ENCODE data around the gene CCDC80.

CCDC80 gene

GRCh38 chr3:112643621-112644240, 2.8 kb upstream of the CCDC80 start:
- Histone ChIP-seq H3K27ac (replicated peaks) (no peak overlapping the region), H3K4me3 (replicated peaks; ENCODE audit: insufficient read depth, low read length) (no peak overlapping the region), H3K27me3 (ENCODE audit: insufficient read depth, poor library complexity, severe bottlenecking) (no peaks in the 10 kb centered on the region)
- no peak for DNase-seq (ENCODE audit: low read depth in 1 of 2, low spot score in 1 of 2)
- TF ChIP-seq POLR2AphosphoS5 (IDR thresholded peaks at IDR 0.05; ENCODE audit: low read depth) (no peak), SPI1 (IDR thresholded peaks at IDR 0.05; ENCODE audit: borderline replicate concordance, low read depth) (no peak), GABPA (IDR thresholded peaks at IDR 0.05; ENCODE audit: low read depth) (no peak), CTCF (IDR thresholded peaks at IDR 0.05; ENCODE audit: insufficient read depth, low read length) (no peak), REST (IDR thresholded peaks at IDR 0.05; ENCODE audit: insufficient replicate concordance, low read depth) (no peak)

GRCh38 chr3:112642912-112643506, 2.1 kb upstream of the CCDC80 start:
- TF ChIP-seq CTCF (IDR thresholded peaks at IDR 0.05; ENCODE audit: insufficient read depth, low read length) (peak; percentile 83), GABPA (IDR thresholded peaks at IDR 0.05; ENCODE audit: low read depth) (no peak)
- peak; percentile 64 to 84 for DNase-seq (ENCODE audit: low read depth in 1 of 2, low spot score in 1 of 2)
- Histone ChIP-seq H3K27ac (replicated peaks) (no peak overlapping the region), H3K27me3 (ENCODE audit: insufficient read depth, poor library complexity, severe bottlenecking) (no peaks in the 10 kb centered on the region), H3K4me3 (replicated peaks; ENCODE audit: insufficient read depth, low read length) (no peak overlapping the region; the same call in 1 of the 2 replicates)

- TF ChIP-seq POLR2AphosphoS5 (IDR thresholded peaks at IDR 0.05; ENCODE audit: low read depth) (no peak), GABPA (IDR thresholded peaks at IDR 0.05; ENCODE audit: low read depth) (no peak), REST (IDR thresholded peaks at IDR 0.05; ENCODE audit: insufficient replicate concordance, low read depth) (no peak), SPI1 (IDR thresholded peaks at IDR 0.05; ENCODE audit: borderline replicate concordance, low read depth) (no peak)
- Histone ChIP-seq H3K27ac (replicated peaks) (no peak overlapping the region), H3K4me3 (replicated peaks; ENCODE audit: insufficient read depth, low read length) (peak overlapping the region; percentile 14; the same call in 1 of the 2 replicates), H3K27me3 (ENCODE audit: insufficient read depth, poor library complexity, severe bottlenecking) (no peaks in the 10 kb centered on the region)
- no peak for DNase-seq (ENCODE audit: low read depth in 1 of 2, low spot score in 1 of 2)
Observed at GRCh38 chr3:112640276-112640929, 540 bp downstream of the CCDC80 start.

GRCh38 chr3:112639455-112640225, 1.3 kb downstream of the CCDC80 start:
- Histone ChIP-seq H3K27ac (replicated peaks) (no peak overlapping the region), H3K27me3 (ENCODE audit: insufficient read depth, poor library complexity, severe bottlenecking) (no peaks in the 10 kb centered on the region), H3K4me3 (replicated peaks; ENCODE audit: insufficient read depth, low read length) (no peak overlapping the region)
- no peak for TF ChIP-seq POLR2AphosphoS5 (IDR thresholded peaks at IDR 0.05; ENCODE audit: low read depth)
- no peak for TF ChIP-seq REST (IDR thresholded peaks at IDR 0.05; ENCODE audit: insufficient replicate concordance, low read depth)
- TF ChIP-seq SPI1 (IDR thresholded peaks at IDR 0.05; ENCODE audit: borderline replicate concordance, low read depth): no peak
- no peak for TF ChIP-seq GABPA (IDR thresholded peaks at IDR 0.05; ENCODE audit: low read depth)
- no peak for TF ChIP-seq CTCF (IDR thresholded peaks at IDR 0.05; ENCODE audit: insufficient read depth, low read length)
- DNase-seq (ENCODE audit: low read depth in 1 of 2, low spot score in 1 of 2): no peak

Data from HL-60 (cell line).